HepG2 (cell line): ENCODE data around the gene NCOA4. TPM values are rescaled to one million over a fixed set of nuclear protein-coding genes. Genes with fewer than 3 reads are reported as not detected.
A peak's percentile ranks its signal among the peaks of the same experiment; 100 is the strongest.

Experiments used
- EED ChIP-seq: sonication (generic); formaldehyde crosslinking; IDR thresholded peaks from 2 replicates; pipeline ENCODE4 v1.5.0; 2020; ENCODE audit warnings: mild to moderate bottlenecking, missing genetic modification reagents
- FIP1L1 ChIP-seq: fragments of 200-400 bp; formaldehyde crosslinking; IDR thresholded peaks from 2 replicates; pipeline ENCODE4 v1.6.1; 2018; ENCODE audit warnings: low read depth, mild to moderate bottlenecking, low read length, moderate library complexity, borderline replicate concordance; ENCODE audit not compliant: insufficient read depth
- FOXK1 ChIP-seq: sonication (generic); formaldehyde crosslinking; IDR thresholded peaks from 2 replicates; pipeline ENCODE4 v1.4.0; 2020; ENCODE audit warnings: low read depth, missing genetic modification reagents, borderline replicate concordance
- GPN1 ChIP-seq: sonication (generic); formaldehyde crosslinking; IDR thresholded peaks from 2 replicates; pipeline ENCODE4 v1.5.1; 2020; ENCODE audit warnings: missing genetic modification reagents, borderline replicate concordance
- ISL2 ChIP-seq: sonication (generic); formaldehyde crosslinking; IDR thresholded peaks from 2 replicates; pipeline ENCODE4 v1.5.0; 2020; ENCODE audit warnings: missing genetic modification reagents
- MEIS2 ChIP-seq: sonication (generic); formaldehyde crosslinking; IDR thresholded peaks from 2 replicates; pipeline ENCODE4 v1.9.0; 2021; ENCODE audit warnings: mild to moderate bottlenecking, missing genetic modification reagents
- MTA3 ChIP-seq: sonication (generic); formaldehyde crosslinking; IDR thresholded peaks from 2 replicates; pipeline ENCODE4 v1.4.0; 2020; ENCODE audit warnings: missing genetic modification reagents
- NFKBIZ ChIP-seq: IDR thresholded peaks from 2 replicates; pipeline ENCODE4 v1.6.1; 2018; ENCODE audit warnings: missing genetic modification reagents, missing compliant biosample characterization
- NKX3-1 ChIP-seq: sonication (generic); formaldehyde crosslinking; IDR thresholded peaks from 2 replicates; pipeline ENCODE4 v1.5.0; 2020; ENCODE audit warnings: missing genetic modification reagents
- POLR2G ChIP-seq: fragments of 200-400 bp; formaldehyde crosslinking; IDR thresholded peaks from 2 replicates; pipeline ENCODE4 v1.6.1; 2018; ENCODE audit warnings: mild to moderate bottlenecking, low read depth, low read length, moderate library complexity
- PPARG ChIP-seq: conservative IDR thresholded peaks from 2 replicates; pipeline ENCODE4 v1.6.1; 2016; ENCODE audit warnings: missing biosample characterization, missing genetic modification reagents
- REPIN1 ChIP-seq: sonication (generic); formaldehyde crosslinking; IDR thresholded peaks from 2 replicates; pipeline ENCODE4 v1.8.0; 2022; ENCODE audit warnings: missing genetic modification reagents, low read depth, mild to moderate bottlenecking, borderline replicate concordance
- REXO4 ChIP-seq: sonication (generic); formaldehyde crosslinking; IDR thresholded peaks from 2 replicates; pipeline ENCODE4 v1.8.0; 2022; ENCODE audit warnings: missing genetic modification reagents, mild to moderate bottlenecking, borderline replicate concordance
- SAP130 ChIP-seq: IDR thresholded peaks from 2 replicates; pipeline ENCODE4 v1.6.1; 2016; ENCODE audit warnings: low read depth
- TEAD3 ChIP-seq: optimal IDR thresholded peaks from 2 replicates; pipeline ENCODE3; 2016; ENCODE audit warnings: borderline replicate concordance
- YY1 ChIP-seq: IDR thresholded peaks from 2 replicates; pipeline ENCODE4 v1.6.1; 2011; ENCODE audit warnings: low read length, low read depth, moderate library complexity, mild to moderate bottlenecking; ENCODE audit not compliant: insufficient read depth, insufficient replicate concordance
- ZFP41 ChIP-seq: sonication (generic); formaldehyde crosslinking; IDR thresholded peaks from 2 replicates; pipeline ENCODE4 v1.4.0; 2020; ENCODE audit warnings: mild to moderate bottlenecking, missing genetic modification reagents, borderline replicate concordance
- ZKSCAN8 ChIP-seq: IDR thresholded peaks from 2 replicates; pipeline ENCODE4 v1.6.1; 2016; ENCODE audit warnings: borderline replicate concordance, missing genetic modification reagents, missing compliant biosample characterization
- ZNF101 ChIP-seq: sonication (generic); formaldehyde crosslinking; IDR thresholded peaks from 2 replicates; pipeline ENCODE4 v1.4.0; 2020; ENCODE audit warnings: mild to moderate bottlenecking, low read depth, missing genetic modification reagents, borderline replicate concordance
- ZNF501 ChIP-seq: sonication (generic); formaldehyde crosslinking; IDR thresholded peaks from 2 replicates; pipeline ENCODE4 v1.5.1; 2020; ENCODE audit warnings: mild to moderate bottlenecking, moderate library complexity, missing genetic modification reagents
- ZNF549 ChIP-seq: sonication (generic); formaldehyde crosslinking; IDR thresholded peaks from 2 replicates; pipeline ENCODE4 v1.5.0; 2020; ENCODE audit warnings: missing genetic modification reagents
- ZNF562 ChIP-seq: sonication (generic); formaldehyde crosslinking; IDR thresholded peaks from 2 replicates; pipeline ENCODE4 v1.8.0; 2022; ENCODE audit warnings: missing genetic modification reagents, borderline replicate concordance
- ZNF724P ChIP-seq: sonication (generic); formaldehyde crosslinking; IDR thresholded peaks from 2 replicates; pipeline ENCODE4 v1.8.0; 2022; ENCODE audit warnings: missing genetic modification reagents, borderline replicate concordance
- ZNF781 ChIP-seq: sonication (generic); formaldehyde crosslinking; IDR thresholded peaks from 2 replicates; pipeline ENCODE4 v1.5.1; 2020; ENCODE audit warnings: borderline replicate concordance, mild to moderate bottlenecking, missing genetic modification reagents; ENCODE audit errors: not compliant biosample characterization
- polyA plus RNA-seq, 8 experiments: library from polyadenylated mRNA; depleted of rRNA in 3 of 8; stranded (reverse) in 7 of 8; unstranded in 1 of 8; fragments of >200 nt; fragmentation: Illumina TruSeq in 4 of 8; extraction: Trizol in 4 of 8; gene quantifications; 2 replicates each; pipeline versions ENCODE4 v1.2.1 to v1.2.3, GENCODE V29; 2011 to 2016; ENCODE audit warnings: low read depth in 4 of 8, missing spikeins in 1 of 8, mixed read lengths in 1 of 8; ENCODE audit not compliant: insufficient read depth in 1 of 8
- total RNA-seq, 5 experiments: library from RNA; depleted of rRNA; stranded (reverse); fragments of >200 nt; fragmentation: Illumina TruSeq; extraction: Trizol; gene quantifications; 2 replicates each; pipeline ENCODE4 v1.2.3, GENCODE V29; 2016; ENCODE audit warnings: low read depth in 1 of 5
- TF ChIP-seq, protein P1 (sequence below): sonication (generic); formaldehyde crosslinking; IDR thresholded peaks from 2 replicates; pipeline ENCODE4 v1.4.0; 2020; ENCODE audit warnings: mild to moderate bottlenecking, missing genetic modification reagents
- TF ChIP-seq, protein P2 (sequence below): sonication (generic); formaldehyde crosslinking; IDR thresholded peaks from 2 replicates; pipeline ENCODE4 v1.4.0; 2020; ENCODE audit warnings: missing genetic modification reagents, low read depth, mild to moderate bottlenecking, borderline replicate concordance
- TF ChIP-seq, protein P3 (sequence below): sonication (generic); formaldehyde crosslinking; IDR thresholded peaks from 2 replicates; pipeline ENCODE4 v1.5.0; 2020; ENCODE audit warnings: mild to moderate bottlenecking, low read depth, missing genetic modification reagents, borderline replicate concordance

NCOA4 gene
- total and polyA plus RNA-seq, 2 of the 13 experiments (the other 11 are each of a cell fraction or from before 2014, with no cell fraction given), result 306 to 400 TPM

DNA sequence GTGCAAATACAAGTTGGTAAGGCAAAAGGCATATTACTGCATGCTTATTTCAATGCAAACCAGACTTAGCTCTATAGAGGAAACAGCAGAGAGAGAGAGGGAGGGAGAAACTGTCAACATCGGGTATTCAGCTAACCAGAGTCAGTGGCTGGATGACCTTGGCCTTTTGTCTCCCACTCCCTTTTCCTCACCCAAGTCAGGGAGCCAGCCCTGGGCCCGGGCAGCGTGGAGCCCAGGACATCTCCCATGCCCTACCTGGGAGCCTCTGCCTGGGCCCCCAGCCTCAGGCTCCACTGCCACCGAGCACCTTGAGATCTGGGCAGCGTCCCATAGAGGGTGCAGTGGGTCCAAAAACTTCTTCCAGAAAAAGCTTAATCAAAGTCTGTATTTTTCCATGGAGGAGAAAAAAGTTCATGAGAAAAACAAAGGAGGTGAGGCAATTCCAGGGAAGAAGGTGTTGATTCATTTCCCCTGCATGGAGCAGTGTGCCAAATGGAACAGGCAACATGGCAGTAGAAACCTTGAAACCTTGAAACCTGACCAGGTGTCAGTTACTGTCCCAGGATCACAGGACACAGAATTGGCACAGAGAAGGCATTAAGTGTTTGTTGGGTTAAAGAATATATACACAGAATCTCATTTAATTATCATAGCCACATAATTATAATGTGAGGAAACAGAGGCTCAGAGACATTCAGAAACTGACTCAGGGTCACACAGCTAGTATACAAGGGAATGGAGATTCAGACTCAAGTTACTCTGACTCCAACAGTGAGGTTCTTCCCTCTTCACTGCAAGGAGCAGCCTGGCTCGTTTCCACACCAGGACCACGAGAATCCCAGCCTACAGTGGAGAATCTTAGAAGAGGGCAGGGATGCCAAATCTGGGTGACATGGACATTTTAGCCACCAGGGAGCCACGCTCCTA, 5.8 kb upstream of the NCOA4 start (continued):
- no peak for TF ChIP-seq ZNF562
- TF ChIP-seq ZFP41 (CRISPR knock-in tag), result no peak
- TF ChIP-seq ZNF781 (CRISPR knock-in tag), result no peak
- TF ChIP-seq NKX3-1 (CRISPR knock-in tag), result no peak
- TF ChIP-seq ISL2 (CRISPR knock-in tag), result peak; percentile 65
- no peak for TF ChIP-seq NFKBIZ (CRISPR knock-in tag)
- TF ChIP-seq MEIS2, result peak; percentile 80
- TF ChIP-seq, protein P1, sequence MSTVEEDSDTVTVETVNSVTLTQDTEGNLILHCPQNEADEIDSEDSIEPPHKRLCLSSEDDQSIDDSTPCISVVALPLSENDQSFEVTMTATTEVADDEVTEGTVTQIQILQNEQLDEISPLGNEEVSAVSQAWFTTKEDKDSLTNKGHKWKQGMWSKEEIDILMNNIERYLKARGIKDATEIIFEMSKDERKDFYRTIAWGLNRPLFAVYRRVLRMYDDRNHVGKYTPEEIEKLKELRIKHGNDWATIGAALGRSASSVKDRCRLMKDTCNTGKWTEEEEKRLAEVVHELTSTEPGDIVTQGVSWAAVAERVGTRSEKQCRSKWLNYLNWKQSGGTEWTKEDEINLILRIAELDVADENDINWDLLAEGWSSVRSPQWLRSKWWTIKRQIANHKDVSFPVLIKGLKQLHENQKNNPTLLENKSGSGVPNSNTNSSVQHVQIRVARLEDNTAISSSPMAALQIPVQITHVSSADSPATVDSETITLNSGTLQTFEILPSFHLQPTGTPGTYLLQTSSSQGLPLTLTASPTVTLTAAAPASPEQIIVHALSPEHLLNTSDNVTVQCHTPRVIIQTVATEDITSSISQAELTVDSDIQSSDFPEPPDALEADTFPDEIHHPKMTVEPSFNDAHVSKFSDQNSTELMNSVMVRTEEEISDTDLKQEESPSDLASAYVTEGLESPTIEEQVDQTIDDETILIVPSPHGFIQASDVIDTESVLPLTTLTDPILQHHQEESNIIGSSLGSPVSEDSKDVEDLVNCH (CRISPR knock-in tag), result no peak
- TF ChIP-seq TEAD3 (CRISPR knock-in tag), result peak; percentile 54
- TF ChIP-seq REPIN1 (CRISPR knock-in tag), result peak; percentile 25; the same call in 1 of the 2 replicates
- TF ChIP-seq POLR2G, result peak; percentile 71
- TF ChIP-seq SAP130 (CRISPR knock-in tag), result peak; percentile 85
- TF ChIP-seq YY1, result peak; percentile 50
- TF ChIP-seq ZNF101, result no peak
- TF ChIP-seq ZKSCAN8 (CRISPR knock-in tag), result no peak; the same call in 1 of the 2 replicates
- TF ChIP-seq ZNF549 (CRISPR knock-in tag), result no peak
- no peak for TF ChIP-seq FIP1L1
- TF ChIP-seq, protein P2, sequence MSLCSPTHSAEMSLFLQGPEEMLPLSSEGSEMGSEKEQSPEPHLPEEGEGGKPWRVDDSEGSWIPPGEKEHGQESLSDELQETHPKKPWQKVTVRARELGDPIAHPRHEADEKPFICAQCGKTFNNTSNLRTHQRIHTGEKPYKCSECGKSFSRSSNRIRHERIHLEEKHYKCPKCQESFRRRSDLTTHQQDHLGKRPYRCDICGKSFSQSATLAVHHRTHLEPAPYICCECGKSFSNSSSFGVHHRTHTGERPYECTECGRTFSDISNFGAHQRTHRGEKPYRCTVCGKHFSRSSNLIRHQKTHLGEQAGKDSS (CRISPR knock-in tag), result no peak
- TF ChIP-seq FOXK1, result peak; percentile 60
- peak; percentile 83 for TF ChIP-seq ZNF501 (CRISPR knock-in tag)
- TF ChIP-seq PPARG (CRISPR knock-in tag), result peak; percentile 64
- no peak; the same call in 1 of the 2 replicates for TF ChIP-seq ZNF724P (CRISPR knock-in tag)
- no peak for TF ChIP-seq EED (CRISPR knock-in tag)
- TF ChIP-seq REXO4 (CRISPR knock-in tag), result no peak
- TF ChIP-seq, protein P3, sequence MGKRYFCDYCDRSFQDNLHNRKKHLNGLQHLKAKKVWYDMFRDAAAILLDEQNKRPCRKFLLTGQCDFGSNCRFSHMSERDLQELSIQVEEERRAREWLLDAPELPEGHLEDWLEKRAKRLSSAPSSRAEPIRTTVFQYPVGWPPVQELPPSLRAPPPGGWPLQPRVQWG (CRISPR knock-in tag), result no peak
- no peak for TF ChIP-seq GPN1 (CRISPR knock-in tag)
- no peak for TF ChIP-seq MTA3 (CRISPR knock-in tag)
